Measurements from ENCODE around the gene SHC1. TPM values are rescaled to one million over a fixed set of nuclear protein-coding genes. Genes with fewer than 3 reads are reported as not detected.
A peak's percentile ranks its signal among the peaks of the same experiment; 100 is the strongest.

The SHC1 gene
- total and polyA plus RNA-seq, 7 donors: 33.2 to 87.2 (median 67.3) TPM

GRCh38 chr1:154938604-154939399 lies 31.7 kb downstream of the SHC1 start:
- no peak for DNase-seq
- WGBS, 3 donors: 91 to 96% (median 91%) methylated on average over 7 of the region's 7 CpGs
- intact Hi-C loops (cut with DNase I): loop anchor here in 1 of 2 donors (10.0 kb wide), 1 partner anchor 374 kb away; the partner anchor contains the start of gene CHRNB2
- H3K36me3 ChIP-seq (ENCODE audit: insufficient read depth in 1 of 2, low read depth in 1 of 2): peaks cover 0 to 6% of the 10 kb centered on the region in 2 donors
- H3K9me3 ChIP-seq: no peaks in the 10 kb centered on the region
- TF ChIP-seq CTCF (IDR thresholded peaks at IDR 0.05): no peak
- no peak for ATAC-seq
- peak overlapping the region; percentile 95 for H3K27ac ChIP-seq
- H3K4me3 ChIP-seq: no peak overlapping the region
- H3K4me1 ChIP-seq: peaks cover 4% of the 10 kb centered on the region
- H3K27me3 ChIP-seq (ENCODE audit: insufficient read depth in 3 of 3, low read length in 2 of 3): no peaks in the 10 kb centered on the region

GRCh38 chr1:154937988-154938386 lies 32.6 kb downstream of the SHC1 start:
- Histone ChIP-seq H3K36me3 (ENCODE audit: insufficient read depth in 1 of 2, low read depth in 1 of 2) (peaks cover 0 to 6% of the 10 kb centered on the region in 2 donors), H3K4me3 (peak overlapping the region; percentile 76), H3K27me3 (ENCODE audit: insufficient read depth in 3 of 3, low read length in 2 of 3) (no peaks in the 10 kb centered on the region), H3K9me3 (no peaks in the 10 kb centered on the region), H3K27ac (peak overlapping the region; percentile 95), H3K4me1 (peaks cover 4% of the 10 kb centered on the region)
- ATAC-seq: no peak
- 85 to 94% (median 87%) methylated on average over 8 of the region's 8 CpGs for WGBS, 3 donors
- no peak for TF ChIP-seq CTCF (IDR thresholded peaks at IDR 0.05)
- DNase-seq: no peak
- intact Hi-C loops (cut with DNase I): loop anchor here in 1 of 2 donors (10.0 kb wide), 1 partner anchor 373 kb away; the partner anchor contains the start of gene CHRNB2

GRCh38 chr1:154937085-154937987 lies 33.2 kb downstream of the SHC1 start:
- TF ChIP-seq CTCF (IDR thresholded peaks at IDR 0.05): peak; percentile 20
- intact Hi-C loops (cut with DNase I): loop anchor here in 1 of 2 donors (10.0 kb wide), 1 partner anchor 373 kb away; the partner anchor contains the start of gene CHRNB2
- peak; percentile 91 to 96 for DNase-seq
- H3K4me3 ChIP-seq: peak overlapping the region; percentile 76
- peak overlapping the region; percentile 95 for H3K27ac ChIP-seq
- H3K4me1 ChIP-seq: peaks cover 4% of the 10 kb centered on the region
- H3K36me3 ChIP-seq (ENCODE audit: insufficient read depth in 1 of 2, low read depth in 1 of 2): peaks cover 0 to 4% of the 10 kb centered on the region in 2 donors
- H3K27me3 ChIP-seq (ENCODE audit: insufficient read depth in 3 of 3, low read length in 2 of 3): no peaks in the 10 kb centered on the region
- ATAC-seq: peak; percentile 85 to 90 (median 86)
- WGBS, 3 donors: 1% methylated on average over 36 of the region's 36 CpGs
- H3K9me3 ChIP-seq: no peaks in the 10 kb centered on the region

- peak within 1 kb of the TSS; percentile 95 for H3K27ac ChIP-seq
- peak; percentile 19 for TF ChIP-seq CTCF (IDR thresholded peaks at IDR 0.05)
- 0% methylated on average over 44 to 45 of the region's 45 CpGs for WGBS, 3 donors
- peaks cover 4 to 9% of the 10 kb centered on the region in 2 donors for H3K36me3 ChIP-seq (ENCODE audit: insufficient read depth in 1 of 2, low read depth in 1 of 2)
- peaks cover 4% of the 10 kb centered on the region for H3K4me1 ChIP-seq
- no peaks in the 10 kb centered on the region for H3K9me3 ChIP-seq
- intact Hi-C loops (cut with DNase I): loop anchor here in 1 of 2 donors (10.0 kb wide), 1 partner anchor 372 kb away; the partner anchor contains the start of gene CHRNB2
- H3K27me3 ChIP-seq (ENCODE audit: insufficient read depth in 3 of 3, low read length in 2 of 3): no peaks in the 10 kb centered on the region
- DNase-seq: peak; percentile 95 to 97
- peak; percentile 90 to 94 (median 93) for ATAC-seq
- H3K4me3 ChIP-seq: peak within 1 kb of the TSS; percentile 76
Observed at GRCh38 chr1:154936555-154937084, 33.9 kb downstream of the SHC1 start, which contains the start of gene PMVK. Gene PMVK (minus strand): TSS chr1:154936719. CDS start chr1:154936685, 34 bp downstream.

Measured in psoas muscle (tissue), 8 donors.